Ascending aorta (tissue), 2 donors: ENCODE results near the gene ST8SIA4. TPM values are rescaled to one million over a fixed set of nuclear protein-coding genes. Genes with fewer than 3 reads are reported as not detected.

Experiments
- DNase-seq, 2 donors: peaks; one replicate each; pipeline ENCODE4 v3.0.0-alpha.2; 2019; ENCODE audit warnings: low spot score in 2 of 2
- H3K27ac ChIP-seq, 2 donors: fragments of 200-600 bp; sonication (generic); one replicate each; pipeline ENCODE4 v1.5.1; 2016 to 2017; ENCODE audit warnings: mild to moderate bottlenecking in 1 of 2
- H3K27me3 ChIP-seq: fragments of 200-600 bp; sonication (generic); one replicate; pipeline ENCODE4 v1.5.1; 2017
- H3K36me3 ChIP-seq, 2 donors: fragments of 200-600 bp; sonication (generic); one replicate each; pipeline ENCODE4 v1.5.1; 2016
- H3K4me1 ChIP-seq, 2 donors: fragments of 200-600 bp; sonication (generic); one replicate each; pipeline ENCODE4 v1.5.1; 2016 to 2017; ENCODE audit warnings: mild to moderate bottlenecking in 1 of 2
- H3K4me3 ChIP-seq, 2 donors: fragments of 200-600 bp; sonication (generic); one replicate each; pipeline ENCODE4 v1.5.1; 2016 to 2017; ENCODE audit warnings: mild to moderate bottlenecking in 1 of 2
- H3K9me3 ChIP-seq, 2 donors: fragments of 200-600 bp; sonication (generic); one replicate each; pipeline ENCODE4 v1.5.1; 2016
- intact Hi-C: fragments of 100-400 bp; cut with DNase I; formaldehyde crosslinking; loops from one replicate; pipeline ENCODE4 v1.15.1; 2023
- total RNA-seq: library from RNA; depleted of rRNA; stranded (reverse); fragments of >200 nt; gene quantifications from one replicate; pipeline ENCODE4 v1.1.0, GENCODE V29; 2016
- TF ChIP-seq, protein P1 (sequence below), 3 experiments: fragments of 200-600 bp in 2 of 3; fragments of 450-650 bp in 1 of 3; sonication (generic) in 2 of 3; IDR thresholded peaks; one replicate each; pipeline ENCODE4 v1.5.1; 2016 to 2019; ENCODE audit warnings: antibody characterized with exemption in 3 of 3, mild to moderate bottlenecking in 1 of 3, moderate library complexity in 1 of 3

ST8SIA4 gene
- total RNA-seq, 1 donor from 2014 or later, result 15.6 TPM

DNA sequence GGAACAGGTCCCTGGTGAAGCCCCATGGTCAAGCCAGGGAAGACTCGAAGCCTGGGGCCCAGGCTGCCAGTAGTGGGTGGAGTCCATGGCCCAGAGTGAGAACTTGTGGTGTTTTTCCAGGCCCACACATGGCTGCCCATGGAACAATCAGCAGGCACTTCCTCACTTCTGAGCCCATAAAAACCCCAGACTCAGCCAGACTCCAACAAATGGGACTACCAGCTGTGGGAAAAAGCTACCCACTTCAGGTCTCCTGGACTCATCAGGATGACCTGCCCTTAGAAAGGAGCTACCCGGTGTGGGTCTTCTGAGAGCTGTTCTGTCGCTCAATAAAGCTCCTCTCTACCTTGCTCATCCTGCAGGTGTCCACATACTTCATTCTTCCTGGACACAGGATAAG is 108.9 kb downstream of the ST8SIA4 start:
- H3K4me3 ChIP-seq, result no peak overlapping the region
- H3K27me3 ChIP-seq, result no peaks in the 10 kb centered on the region
- H3K36me3 ChIP-seq, result no peaks in the 10 kb centered on the region
- H3K9me3 ChIP-seq, result no peaks in the 10 kb centered on the region
- DNase-seq, result no peak
- no peaks in the 10 kb centered on the region for H3K4me1 ChIP-seq
- intact Hi-C loops, result no loop called here
- no peak overlapping the region for H3K27ac ChIP-seq
- TF ChIP-seq, protein P1, sequence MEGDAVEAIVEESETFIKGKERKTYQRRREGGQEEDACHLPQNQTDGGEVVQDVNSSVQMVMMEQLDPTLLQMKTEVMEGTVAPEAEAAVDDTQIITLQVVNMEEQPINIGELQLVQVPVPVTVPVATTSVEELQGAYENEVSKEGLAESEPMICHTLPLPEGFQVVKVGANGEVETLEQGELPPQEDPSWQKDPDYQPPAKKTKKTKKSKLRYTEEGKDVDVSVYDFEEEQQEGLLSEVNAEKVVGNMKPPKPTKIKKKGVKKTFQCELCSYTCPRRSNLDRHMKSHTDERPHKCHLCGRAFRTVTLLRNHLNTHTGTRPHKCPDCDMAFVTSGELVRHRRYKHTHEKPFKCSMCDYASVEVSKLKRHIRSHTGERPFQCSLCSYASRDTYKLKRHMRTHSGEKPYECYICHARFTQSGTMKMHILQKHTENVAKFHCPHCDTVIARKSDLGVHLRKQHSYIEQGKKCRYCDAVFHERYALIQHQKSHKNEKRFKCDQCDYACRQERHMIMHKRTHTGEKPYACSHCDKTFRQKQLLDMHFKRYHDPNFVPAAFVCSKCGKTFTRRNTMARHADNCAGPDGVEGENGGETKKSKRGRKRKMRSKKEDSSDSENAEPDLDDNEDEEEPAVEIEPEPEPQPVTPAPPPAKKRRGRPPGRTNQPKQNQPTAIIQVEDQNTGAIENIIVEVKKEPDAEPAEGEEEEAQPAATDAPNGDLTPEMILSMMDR (IDR thresholded peaks at IDR 0.05), result no peak

DNA sequence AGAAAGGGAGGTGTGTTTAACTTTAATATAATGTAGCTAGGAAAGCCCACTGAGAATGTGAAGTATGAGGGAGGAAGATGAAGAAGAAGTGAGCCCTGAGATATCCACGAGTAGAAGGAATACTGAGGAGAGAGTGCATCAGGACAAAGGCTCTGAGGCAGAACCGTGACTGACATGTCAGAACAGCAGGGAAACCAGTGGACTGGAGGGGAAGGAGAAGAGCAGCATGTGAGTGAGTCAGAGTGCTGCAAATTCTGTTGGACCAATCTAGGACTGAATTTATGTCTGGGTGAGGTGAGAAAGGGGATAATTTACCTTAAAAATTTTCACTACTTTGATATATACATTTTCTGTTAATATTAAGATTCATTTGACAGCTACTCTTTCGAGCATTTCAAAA is 110.3 kb downstream of the ST8SIA4 start:
- H3K9me3 ChIP-seq, result no peaks in the 10 kb centered on the region
- H3K36me3 ChIP-seq, result no peaks in the 10 kb centered on the region
- H3K27ac ChIP-seq, result no peak overlapping the region
- intact Hi-C loops, result no loop called here
- no peaks in the 10 kb centered on the region for H3K4me1 ChIP-seq
- no peak overlapping the region for H3K4me3 ChIP-seq
- H3K27me3 ChIP-seq, result no peaks in the 10 kb centered on the region
- DNase-seq, result no peak
- TF ChIP-seq, protein P1 (IDR thresholded peaks at IDR 0.05), result no peak

DNA sequence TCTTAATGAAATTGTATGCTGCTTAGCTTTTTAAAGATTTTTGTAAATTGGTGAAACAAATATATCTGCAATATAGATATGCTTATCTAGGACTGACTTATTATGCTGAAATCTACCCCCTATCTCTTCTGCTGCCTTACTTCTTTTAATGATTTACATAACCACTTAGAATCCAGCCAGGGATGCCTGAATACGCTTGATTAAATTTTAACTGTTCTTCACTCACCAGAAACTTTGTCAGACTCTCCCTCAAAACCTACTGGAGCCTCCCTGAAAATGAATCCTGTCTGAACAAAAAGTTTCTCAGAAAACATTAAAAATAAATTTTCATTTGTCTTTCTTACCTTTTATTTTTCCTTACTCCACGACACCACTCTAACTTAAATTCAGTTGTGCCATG is 111.7 kb downstream of the ST8SIA4 start:
- no peaks in the 10 kb centered on the region for H3K9me3 ChIP-seq
- TF ChIP-seq, protein P1 (IDR thresholded peaks at IDR 0.05), result no peak
- H3K27ac ChIP-seq, result no peak overlapping the region
- no peak for DNase-seq
- no peaks in the 10 kb centered on the region for H3K36me3 ChIP-seq
- H3K4me3 ChIP-seq, result no peak overlapping the region
- intact Hi-C loops, result no loop called here
- H3K4me1 ChIP-seq, result no peaks in the 10 kb centered on the region
- no peaks in the 10 kb centered on the region for H3K27me3 ChIP-seq

DNA sequence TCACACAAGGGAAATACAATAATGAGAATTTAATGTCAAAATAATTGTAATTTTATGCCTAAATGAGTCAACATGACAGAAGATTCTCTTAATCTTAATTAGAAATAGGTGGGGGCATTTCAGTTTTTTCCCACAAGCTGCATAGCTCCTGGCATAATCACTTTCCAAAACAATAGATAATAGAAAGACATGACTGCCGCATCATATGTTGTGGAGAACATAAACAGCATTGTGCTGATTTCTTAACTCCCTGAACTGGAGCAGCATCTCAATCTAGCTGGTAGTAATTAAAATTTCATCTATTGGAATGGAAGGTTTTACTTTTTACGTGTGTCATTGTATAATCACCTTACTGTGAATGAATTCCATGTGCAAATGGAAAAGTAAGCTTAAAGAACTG is 112.1 kb downstream of the ST8SIA4 start:
- Histone ChIP-seq H3K9me3 (no peaks in the 10 kb centered on the region), H3K36me3 (no peaks in the 10 kb centered on the region), H3K4me3 (no peak overlapping the region), H3K27ac (no peak overlapping the region), H3K27me3 (no peaks in the 10 kb centered on the region), H3K4me1 (no peaks in the 10 kb centered on the region)
- intact Hi-C loops, result no loop called here
- no peak for DNase-seq
- TF ChIP-seq, protein P1 (IDR thresholded peaks at IDR 0.05), result no peak

DNA sequence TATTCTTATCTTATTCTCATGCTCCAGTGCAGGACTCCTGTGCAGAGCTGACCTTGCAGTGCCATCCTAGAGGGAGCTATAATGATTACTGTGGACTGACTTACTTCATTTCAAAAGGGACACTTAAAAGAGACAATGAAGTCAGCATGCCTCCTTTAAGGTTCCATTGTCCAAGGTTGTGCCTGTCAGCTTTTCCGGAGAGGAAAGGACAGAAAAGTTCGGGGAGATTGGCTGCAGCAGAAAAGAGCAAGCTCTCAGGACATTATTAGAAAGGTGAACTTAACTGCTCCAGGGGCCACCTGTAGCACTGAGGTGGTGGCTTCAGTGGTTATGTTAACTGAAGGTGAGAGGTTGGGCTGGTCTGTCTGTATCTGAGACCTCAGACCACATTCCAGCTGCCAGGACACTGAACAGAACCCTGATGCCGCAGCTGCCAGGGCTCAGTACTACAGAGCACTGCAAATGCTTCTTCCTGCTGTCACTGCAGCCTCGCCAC is 112.9 kb downstream of the ST8SIA4 start:
- intact Hi-C loops, result no loop called here
- Histone ChIP-seq H3K36me3 (no peaks in the 10 kb centered on the region), H3K4me1 (no peaks in the 10 kb centered on the region), H3K27ac (no peak overlapping the region), H3K4me3 (no peak overlapping the region), H3K27me3 (no peaks in the 10 kb centered on the region), H3K9me3 (no peaks in the 10 kb centered on the region)
- no peak for DNase-seq
- TF ChIP-seq, protein P1 (IDR thresholded peaks at IDR 0.05), result no peak

DNA sequence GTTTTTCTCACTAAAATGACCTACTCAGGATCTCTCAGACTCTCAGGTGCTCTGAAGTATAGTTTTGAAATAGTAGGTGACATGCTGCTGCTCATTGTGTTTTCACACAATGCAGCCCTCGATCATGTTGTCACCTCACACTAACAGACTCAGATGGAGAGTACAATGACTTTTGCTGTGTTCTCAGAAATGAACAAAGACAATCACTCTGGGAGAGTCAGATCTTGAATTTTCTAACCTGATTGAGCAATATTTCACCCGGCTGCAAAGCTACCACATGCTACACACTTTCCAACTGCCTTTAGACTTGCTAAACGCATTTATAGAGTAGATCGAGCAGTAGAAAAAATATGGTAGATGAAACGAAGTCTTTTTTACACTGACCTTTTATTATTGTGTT is 113.4 kb downstream of the ST8SIA4 start:
- Histone ChIP-seq H3K27ac (no peak overlapping the region), H3K9me3 (no peaks in the 10 kb centered on the region), H3K27me3 (no peaks in the 10 kb centered on the region), H3K36me3 (no peaks in the 10 kb centered on the region), H3K4me1 (no peaks in the 10 kb centered on the region), H3K4me3 (no peak overlapping the region)
- intact Hi-C loops, result no loop called here
- TF ChIP-seq, protein P1 (IDR thresholded peaks at IDR 0.05), result no peak
- no peak for DNase-seq
